LNCAP (cell line): ENCODE measurements around the gene LYPD3.

Experiments
- TF ChIP-seq, protein P1 (sequence below): fragments of 450-650 bp; IDR thresholded peaks from 2 replicates; pipeline ENCODE4 v1.5.1; 2017; ENCODE audit warnings: mild to moderate bottlenecking

Gene LYPD3

GRCh38 chr19:43437712-43438111 is 27.7 kb downstream of the LYPD3 start:
- TF ChIP-seq, protein P1, sequence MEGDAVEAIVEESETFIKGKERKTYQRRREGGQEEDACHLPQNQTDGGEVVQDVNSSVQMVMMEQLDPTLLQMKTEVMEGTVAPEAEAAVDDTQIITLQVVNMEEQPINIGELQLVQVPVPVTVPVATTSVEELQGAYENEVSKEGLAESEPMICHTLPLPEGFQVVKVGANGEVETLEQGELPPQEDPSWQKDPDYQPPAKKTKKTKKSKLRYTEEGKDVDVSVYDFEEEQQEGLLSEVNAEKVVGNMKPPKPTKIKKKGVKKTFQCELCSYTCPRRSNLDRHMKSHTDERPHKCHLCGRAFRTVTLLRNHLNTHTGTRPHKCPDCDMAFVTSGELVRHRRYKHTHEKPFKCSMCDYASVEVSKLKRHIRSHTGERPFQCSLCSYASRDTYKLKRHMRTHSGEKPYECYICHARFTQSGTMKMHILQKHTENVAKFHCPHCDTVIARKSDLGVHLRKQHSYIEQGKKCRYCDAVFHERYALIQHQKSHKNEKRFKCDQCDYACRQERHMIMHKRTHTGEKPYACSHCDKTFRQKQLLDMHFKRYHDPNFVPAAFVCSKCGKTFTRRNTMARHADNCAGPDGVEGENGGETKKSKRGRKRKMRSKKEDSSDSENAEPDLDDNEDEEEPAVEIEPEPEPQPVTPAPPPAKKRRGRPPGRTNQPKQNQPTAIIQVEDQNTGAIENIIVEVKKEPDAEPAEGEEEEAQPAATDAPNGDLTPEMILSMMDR, result no peak

DNA sequence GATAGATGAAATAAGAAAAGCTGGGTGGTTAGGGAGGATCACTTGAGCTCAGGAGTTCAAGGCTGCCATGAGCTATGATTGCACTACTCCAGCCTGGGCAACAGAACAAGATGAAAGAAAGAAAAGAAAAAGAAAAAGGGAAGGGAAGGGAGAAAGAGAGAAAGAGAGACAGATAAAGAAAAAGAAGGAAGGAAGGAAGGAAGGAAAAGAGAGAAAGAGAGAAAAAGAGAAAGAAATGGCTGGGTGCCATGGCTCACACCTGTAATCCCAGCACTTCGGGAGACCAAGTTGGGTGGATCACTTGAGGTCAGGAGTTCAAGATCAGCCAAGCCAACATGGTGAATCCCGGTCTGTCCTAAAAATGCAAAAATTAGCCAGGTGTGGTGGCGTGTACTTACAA is 29.6 kb downstream of the LYPD3 start:
- TF ChIP-seq, protein P1, result no peak

DNA sequence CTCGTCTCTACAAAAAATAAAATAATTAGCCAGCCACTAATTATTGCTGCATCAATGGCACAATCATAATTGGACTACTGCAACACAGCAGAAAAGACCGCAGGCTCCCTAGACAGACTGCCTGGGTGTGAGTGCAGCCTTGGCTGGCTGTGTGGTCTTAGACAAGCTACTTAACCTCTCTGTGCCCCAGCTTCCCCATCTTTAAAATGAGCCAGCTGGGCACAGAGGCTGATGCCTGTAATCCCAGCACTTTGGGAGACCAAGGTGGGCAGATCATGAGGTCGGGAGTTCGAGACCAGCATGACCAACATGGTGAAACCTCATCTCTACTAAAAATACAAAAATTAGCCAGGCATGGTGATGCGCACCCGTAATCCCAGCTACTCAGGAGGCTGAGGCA is 31.7 kb downstream of the LYPD3 start:
- TF ChIP-seq, protein P1, result no peak

- TF ChIP-seq, protein P1, result no peak
These were observed 32.1 kb downstream of the LYPD3 start for GRCh38 chr19:43433358-43433673.

- TF ChIP-seq, protein P1, result no peak
These were observed 34.4 kb downstream of the LYPD3 start for GRCh38 chr19:43430976-43431375.

GRCh38 chr19:43430142-43430710 is 35.2 kb downstream of the LYPD3 start:
- TF ChIP-seq, protein P1, result no peak; the same call in 1 of the 2 replicates

GRCh38 chr19:43429395-43429794 is 36.0 kb downstream of the LYPD3 start:
- TF ChIP-seq, protein P1, result no peak
